LNCaP clone FGC (cell line): ENCODE data around the gene SAMD14.
A peak's percentile ranks its signal among the peaks of the same experiment; 100 is the strongest.

Experiments
- DNase-seq: peaks from one replicate; pipeline ENCODE4 v3.0.0-alpha.2; 2011; ENCODE audit warnings: low read depth
- H3K4me3 ChIP-seq: 2 replicates; pipeline ENCODE4 v1.5.1; 2011; ENCODE audit warnings: mild to moderate bottlenecking, low read depth, low read length, control low read depth
- TF ChIP-seq, protein P1 (sequence below): IDR thresholded peaks from 2 replicates; pipeline ENCODE4 v1.5.1; 2012; ENCODE audit warnings: mild to moderate bottlenecking; ENCODE audit not compliant: control insufficient read depth, insufficient read depth; ENCODE audit errors: extremely low read depth

Gene SAMD14

DNA sequence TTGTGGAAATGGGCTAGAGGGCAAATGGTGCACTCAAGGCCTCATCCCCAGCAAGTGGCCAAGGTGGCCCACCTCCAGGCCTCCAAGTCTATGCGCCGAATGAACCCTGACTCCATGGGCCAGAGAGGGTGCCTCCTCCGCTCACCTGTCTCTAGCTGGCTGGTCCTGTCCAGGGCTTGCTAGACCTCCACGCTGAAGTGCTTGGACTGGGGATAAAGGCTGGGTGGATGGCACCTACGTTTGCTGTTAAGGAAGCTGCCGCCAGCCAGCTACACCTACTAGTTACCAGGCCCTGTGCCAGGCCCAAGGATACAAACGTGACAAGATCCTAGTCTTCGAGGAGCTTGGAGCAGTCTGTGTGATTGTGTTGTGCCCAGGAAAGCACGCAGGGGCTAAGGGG is 35.1 kb upstream of the SAMD14 start:
- DNase-seq, result no peak
- no peak overlapping the region for H3K4me3 ChIP-seq
- TF ChIP-seq, protein P1, sequence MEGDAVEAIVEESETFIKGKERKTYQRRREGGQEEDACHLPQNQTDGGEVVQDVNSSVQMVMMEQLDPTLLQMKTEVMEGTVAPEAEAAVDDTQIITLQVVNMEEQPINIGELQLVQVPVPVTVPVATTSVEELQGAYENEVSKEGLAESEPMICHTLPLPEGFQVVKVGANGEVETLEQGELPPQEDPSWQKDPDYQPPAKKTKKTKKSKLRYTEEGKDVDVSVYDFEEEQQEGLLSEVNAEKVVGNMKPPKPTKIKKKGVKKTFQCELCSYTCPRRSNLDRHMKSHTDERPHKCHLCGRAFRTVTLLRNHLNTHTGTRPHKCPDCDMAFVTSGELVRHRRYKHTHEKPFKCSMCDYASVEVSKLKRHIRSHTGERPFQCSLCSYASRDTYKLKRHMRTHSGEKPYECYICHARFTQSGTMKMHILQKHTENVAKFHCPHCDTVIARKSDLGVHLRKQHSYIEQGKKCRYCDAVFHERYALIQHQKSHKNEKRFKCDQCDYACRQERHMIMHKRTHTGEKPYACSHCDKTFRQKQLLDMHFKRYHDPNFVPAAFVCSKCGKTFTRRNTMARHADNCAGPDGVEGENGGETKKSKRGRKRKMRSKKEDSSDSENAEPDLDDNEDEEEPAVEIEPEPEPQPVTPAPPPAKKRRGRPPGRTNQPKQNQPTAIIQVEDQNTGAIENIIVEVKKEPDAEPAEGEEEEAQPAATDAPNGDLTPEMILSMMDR, result no peak

DNA sequence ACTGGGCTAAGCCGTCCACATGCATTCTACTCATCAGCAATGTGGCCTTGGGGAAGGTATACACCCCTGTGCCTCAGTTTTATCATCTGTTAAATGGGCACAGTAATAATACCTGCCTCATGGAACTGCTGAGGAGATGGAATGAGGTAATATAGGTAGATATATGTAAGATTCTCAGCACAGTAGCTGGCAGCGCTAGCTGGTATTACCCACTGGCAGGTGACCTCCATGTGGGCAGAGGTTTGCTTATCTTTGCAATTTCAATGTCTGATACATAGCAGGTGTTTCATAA is 34.7 kb upstream of the SAMD14 start:
- no peak for DNase-seq
- TF ChIP-seq, protein P1, result no peak
- no peak overlapping the region for H3K4me3 ChIP-seq

DNA sequence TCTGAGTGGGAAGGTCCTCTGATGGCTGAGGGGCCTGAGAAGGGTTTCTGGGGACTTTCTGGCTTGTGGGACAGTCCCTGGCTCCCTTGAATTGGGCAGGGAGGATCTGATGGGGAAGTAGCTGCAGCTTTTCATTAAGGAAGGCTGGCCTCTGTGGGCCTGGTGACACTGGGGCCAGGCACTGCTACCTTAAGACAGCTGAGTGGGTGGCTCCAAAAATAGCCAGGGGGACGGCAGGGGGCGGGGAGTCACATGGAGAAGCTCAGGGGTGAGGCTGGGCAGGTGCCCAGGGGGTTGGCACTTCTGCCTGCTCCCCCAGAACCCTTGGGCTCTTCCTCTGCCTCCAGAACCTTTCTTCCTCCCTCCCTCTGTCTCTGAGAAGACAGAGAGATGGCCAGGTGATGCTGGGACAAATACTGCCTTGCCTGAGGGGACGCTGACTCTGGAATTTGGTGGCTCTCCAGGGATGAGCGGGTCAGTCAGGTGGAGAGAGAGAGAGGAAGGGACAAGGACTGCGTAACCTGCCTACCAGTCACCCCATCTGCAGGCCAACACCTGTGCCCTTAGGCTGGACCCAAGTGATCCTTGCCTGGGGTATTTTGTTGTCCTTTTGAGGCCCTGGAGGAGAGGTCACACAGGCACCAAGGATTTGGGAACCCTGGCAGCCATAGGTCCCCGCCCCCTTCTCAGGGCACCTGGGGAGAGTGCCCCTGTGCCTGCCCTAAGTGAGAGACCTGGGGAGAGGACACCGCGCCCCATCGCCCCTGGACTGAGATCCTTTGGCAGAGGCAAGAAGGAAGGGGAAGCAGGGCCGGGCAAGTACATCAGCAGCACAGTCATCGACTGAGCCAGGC is 34.1 kb upstream of the SAMD14 start:
- TF ChIP-seq, protein P1, result no peak
- no peak overlapping the region for H3K4me3 ChIP-seq
- no peak for DNase-seq

DNA sequence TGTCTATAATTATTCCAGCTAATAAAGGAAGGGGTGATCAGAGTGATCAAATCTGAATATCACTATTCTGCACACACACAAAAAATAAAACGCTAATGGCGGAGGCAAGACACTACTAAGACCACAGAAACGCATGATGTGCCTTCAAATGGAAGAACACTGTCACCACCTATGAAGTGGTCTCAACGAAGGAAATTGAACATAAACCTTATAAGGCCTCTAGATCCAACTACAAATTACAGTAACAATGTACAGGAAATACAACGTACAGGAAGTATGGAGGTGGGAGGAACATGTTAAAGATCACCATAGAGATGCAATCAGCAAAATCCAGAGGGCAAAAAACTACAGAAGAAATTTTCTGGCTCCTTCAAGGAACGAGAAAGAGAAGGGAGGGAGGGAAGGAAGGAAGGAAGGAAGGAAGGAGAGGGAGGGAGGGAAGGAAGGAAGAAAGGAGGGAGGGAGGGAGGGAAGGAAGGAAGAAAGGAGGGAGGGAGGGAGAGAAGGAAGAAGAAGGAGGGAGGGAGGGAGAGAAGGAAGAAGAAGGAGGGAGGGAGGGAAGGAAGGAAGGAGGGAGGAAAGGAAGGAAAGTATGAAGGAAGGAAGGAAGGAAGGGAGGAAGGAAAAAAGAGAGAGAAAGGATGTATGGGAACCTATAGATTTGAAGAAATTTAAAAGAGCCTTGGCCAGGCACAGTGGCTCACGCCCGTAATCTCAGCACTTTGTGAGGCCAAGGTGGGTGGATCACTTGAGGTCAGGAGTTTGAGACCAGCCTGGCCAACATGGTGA is 32.7 kb upstream of the SAMD14 start:
- DNase-seq, result no peak
- H3K4me3 ChIP-seq, result no peak overlapping the region
- TF ChIP-seq, protein P1, result no peak

DNA sequence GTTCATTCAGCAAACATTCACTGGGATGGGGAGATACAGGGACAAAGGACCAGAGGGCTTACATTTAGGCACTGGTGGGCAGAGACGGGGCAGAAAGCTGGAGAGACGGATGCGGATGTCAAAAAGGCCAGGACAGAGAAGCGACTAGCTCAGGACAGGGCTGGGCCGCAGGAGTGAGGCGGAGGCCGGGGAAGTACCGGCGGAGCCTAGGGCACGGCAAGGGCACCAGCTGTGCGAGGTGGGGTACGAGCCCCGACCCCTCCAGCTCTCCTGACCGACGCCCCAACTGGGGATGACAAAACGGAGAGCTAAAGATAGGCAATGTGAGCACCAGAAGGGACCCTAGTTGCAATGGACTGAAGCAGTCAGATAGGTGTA is 31.9 kb upstream of the SAMD14 start:
- H3K4me3 ChIP-seq, result no peak overlapping the region; the same call in 1 of the 2 replicates
- DNase-seq, result no peak
- TF ChIP-seq, protein P1, result no peak

DNA sequence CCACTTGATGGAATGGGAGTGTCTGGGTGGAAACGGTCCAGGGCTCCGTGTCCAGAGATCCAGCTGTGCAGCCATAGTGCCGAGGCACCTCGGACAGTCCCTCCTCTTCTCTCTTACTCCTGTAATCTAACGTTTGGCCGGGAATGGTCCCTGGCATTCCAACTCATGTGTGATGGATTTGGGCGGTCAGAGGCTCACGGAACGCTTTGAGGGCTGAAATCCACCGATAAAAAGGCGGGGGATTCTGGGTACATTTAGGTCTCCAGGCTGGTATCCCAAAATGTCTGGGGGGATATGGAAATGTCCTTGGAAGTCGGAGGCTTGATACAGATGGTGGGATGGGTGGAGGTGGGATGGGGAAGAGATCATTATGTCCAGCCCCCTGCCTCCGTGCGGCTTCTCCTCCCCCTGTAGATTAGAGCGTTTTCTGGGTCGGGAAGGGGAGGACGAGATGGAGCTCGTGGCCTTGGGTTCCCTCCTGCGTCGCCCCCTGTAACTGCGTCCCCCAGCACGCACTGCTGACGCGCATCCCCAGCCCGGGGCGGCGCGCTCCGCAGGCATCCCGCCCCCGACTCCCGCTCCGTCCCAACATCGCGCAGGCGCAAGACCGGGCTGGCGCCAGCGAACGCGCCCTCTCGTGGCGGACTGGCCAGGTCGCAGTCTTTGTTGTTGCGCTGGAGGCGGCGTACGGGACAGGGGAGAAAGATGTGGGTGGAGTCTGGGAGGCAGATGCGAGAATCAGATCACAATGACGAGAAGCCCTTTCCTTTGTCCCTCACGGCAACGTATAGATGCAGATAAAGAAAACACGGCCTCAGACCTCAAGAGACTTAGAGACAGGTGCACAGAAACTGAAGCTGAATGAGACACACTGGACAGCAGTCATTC is 31.3 kb upstream of the SAMD14 start:
- H3K4me3 ChIP-seq, result peak overlapping the region; percentile 58
- DNase-seq, result peak; percentile 50
- TF ChIP-seq, protein P1, result peak; percentile 99
